NCI-H2029 (cell line): Measurements from ENCODE around the gene ELOB.
A peak's percentile ranks its signal among the peaks of the same experiment; 100 is the strongest.

Experiments
- DNase-seq: peaks from one replicate; lab custom pipeline; 2025; lab: John Stamatoyannopoulos, UW

ELOB gene

DNA sequence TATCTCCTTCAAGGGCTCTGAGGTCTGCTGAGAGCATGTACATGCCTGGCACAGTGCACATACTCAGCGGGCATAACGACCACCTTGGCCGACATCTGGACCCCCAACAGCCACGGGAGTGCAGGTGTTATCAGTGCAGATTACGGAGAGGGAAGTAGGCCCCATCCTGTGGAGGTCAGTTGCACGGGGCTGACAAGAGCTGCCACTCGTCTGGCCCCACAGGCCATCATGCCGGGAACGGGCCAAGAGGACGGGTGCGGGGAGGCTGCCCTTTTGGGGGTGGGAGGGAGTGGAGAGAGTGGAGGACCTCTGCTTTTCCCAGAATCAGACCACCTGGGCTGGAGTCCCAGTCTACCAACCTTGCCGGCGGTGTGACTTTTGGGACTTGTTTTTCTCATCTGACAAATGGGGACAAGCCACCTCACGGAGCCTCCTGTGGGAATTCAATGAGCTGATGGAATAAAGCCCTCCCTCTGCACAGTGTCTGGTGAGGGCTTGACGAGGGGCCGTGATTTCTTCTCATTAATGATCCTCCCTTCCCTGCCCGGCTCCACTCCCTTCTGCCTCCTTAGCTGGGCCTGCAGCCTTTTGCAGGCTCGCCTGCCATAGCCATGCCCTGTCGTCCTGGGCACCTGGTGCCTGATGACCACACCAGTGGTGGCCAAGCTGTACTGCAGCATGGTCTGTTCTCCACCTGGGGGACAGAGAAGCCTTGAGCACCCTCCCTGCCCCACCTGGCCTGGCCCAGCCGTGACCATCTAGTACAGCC is 5.7 kb upstream of the ELOB start:
- DNase-seq: no peak

DNA sequence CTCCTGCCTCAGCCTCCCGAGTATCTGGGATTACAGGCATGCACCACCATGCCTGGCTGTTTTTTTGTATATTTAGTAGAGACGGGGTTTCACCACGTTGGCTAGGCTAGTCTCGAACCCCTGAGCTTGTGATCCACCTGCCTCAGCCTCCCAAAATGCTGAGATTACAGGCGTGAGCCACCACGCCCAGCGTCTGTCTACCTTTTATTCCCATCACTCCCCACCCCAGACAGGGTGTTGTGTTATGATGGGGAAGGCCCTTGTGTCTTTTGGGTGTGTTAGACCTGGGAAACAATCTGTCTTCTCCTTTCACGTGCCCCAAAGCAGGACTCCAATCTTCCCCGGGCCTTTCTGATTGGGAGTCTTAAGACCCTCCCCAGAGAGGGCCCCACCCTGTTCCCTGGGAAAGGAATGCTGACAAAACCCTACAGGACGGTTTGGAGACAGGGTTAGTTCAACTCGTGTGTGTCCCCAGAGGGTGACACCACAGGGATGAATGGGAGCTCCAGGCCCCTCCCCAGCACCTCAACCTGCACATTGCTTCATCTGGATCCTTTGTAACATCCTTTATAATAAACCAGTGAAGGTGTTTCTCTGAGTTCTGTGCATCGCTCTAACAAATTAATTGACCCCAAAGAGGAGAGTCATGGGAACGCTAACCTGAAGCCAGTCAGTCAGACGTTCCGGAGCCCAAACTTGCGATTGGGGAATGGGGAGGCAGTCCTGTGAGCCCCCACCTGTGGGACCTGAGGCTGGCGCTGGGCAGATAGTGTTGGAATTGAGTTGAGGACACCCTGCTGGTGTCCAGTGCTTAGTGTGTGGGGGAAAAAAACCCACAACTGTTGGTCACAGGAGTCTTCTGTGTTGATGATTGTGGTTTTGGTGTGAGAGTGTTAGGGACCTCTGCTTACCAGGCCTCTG is 3.2 kb upstream of the ELOB start:
- DNase-seq: no peak

GRCh38 chr16:2779151-2779920 is 2.3 kb upstream of the ELOB start:
- DNase-seq: no peak

DNA sequence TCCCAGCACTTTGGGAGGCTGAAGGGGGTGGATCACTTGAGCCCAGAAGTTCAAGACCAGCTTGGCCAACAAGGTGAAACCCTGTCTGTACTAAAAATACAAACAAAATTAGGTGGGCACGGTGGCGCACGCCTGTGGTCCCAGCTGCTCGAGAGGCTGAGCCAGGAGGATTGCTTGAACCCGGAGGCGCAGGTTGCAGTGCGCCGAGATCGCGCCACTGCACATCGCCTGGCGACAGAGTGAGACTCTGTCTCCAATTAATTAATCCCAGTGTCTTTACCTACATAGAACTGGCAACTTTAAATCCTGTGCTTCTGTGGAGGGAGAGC is 1.5 kb upstream of the ELOB start:
- DNase-seq: no peak

GRCh38 chr16:2777903-2778629 is 986 bp upstream of the ELOB start:
- peak; percentile 10 for DNase-seq

- DNase-seq: no peak
Measured at GRCh38 chr16:2776500-2777139, 460 bp downstream of the ELOB start.

DNA sequence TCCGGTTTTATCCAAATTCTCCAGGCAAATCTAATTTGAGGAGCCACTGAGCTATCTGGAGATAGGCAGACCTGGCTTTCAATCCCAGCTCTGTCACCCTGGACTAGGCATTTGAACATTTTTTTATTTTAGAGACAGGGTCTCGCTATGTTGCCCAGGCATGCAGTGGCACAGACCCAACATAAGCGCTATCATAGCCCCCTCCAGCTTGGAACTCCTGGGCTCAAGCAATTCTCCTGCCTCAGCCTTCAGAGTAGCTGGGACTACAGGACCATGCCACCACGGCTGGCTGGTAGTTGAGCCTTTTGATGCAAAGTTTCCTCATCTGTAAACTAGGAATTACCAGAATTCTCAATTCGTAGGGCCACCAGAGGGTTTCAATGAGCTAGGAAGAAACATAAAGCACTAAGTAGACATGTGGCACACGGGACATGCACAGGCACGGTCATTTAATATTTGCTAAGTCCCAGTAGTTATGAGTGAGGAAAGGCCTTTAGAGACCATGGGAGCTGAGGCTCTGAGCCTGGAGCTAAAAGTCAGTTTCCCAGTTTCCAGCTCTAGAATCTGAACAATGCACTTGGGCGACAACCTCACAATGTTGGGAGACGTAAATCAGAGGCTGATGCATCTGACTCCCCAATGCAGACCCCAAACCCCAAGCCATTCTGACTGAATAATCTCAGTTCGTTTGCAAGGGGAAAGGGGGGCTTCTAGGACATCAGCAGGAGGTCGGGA is 1.1 kb downstream of the ELOB start:
- no peak for DNase-seq

DNA sequence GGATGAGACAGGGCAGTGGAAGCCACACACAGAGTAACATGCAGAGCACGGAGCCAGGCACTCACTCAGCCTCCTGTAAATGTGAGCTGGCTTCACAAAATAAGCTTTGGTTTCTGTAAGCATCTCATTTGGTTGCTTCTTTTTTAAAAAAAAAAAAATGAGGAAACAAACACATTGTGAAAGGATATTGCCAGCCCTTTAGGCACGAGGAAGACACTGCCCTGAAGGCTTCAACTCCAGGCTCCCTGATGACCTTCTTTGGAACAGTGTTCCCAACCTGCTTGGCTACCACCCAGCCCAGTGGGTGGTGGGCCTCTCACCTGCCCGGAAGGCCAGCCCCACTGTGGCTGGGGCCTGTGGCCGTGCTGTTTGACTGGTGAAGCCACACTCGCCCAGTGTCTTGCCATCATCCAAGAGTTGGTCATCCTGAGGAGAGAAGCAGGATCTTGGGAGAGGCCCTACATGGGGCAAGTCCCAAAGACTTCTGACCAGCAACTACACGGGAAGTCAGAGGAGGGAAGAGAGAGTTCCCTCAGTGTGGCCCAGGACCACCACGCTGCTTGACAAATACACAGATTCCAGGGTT is 1.9 kb downstream of the ELOB start:
- DNase-seq: no peak

DNA sequence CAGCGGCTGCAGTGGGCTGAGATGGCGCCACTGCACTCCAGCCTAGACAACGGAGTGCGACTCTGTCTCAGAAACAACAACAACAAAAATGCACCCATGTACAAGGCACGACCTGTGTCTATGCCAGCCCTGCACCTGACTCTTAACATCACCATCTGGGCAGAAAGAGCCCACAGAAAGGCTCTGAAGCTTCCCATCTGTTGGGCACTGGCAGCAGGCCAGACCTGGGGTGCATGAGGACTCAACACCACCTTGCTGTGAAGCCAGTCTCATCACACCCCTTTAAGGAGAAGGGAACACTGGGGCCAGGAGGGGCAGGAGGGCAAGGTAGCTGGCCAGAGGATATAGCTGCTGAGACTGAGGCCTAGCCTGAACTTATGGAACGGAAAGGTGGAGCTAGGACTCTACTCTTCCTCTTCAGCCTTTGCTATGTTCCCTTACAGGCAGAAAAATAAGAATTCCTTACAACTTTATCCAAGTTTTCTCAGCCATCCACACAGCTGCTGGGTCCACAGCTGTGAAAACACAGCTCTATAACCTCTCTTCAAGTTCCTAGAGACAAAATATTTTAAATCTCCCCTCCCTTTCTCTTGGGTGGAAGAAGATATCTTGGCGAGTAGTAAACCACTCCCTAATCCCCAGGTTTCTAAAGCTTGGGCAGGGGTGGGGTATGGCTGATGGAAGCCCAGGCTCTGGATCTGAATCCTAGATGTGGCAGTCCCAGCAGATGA is 2.8 kb downstream of the ELOB start:
- DNase-seq: no peak

- DNase-seq: no peak
Measured at GRCh38 chr16:2773188-2773968, 3.7 kb downstream of the ELOB start.

GRCh38 chr16:2771496-2772402 is 5.3 kb downstream of the ELOB start:
- no peak for DNase-seq

- DNase-seq: no peak
Measured at GRCh38 chr16:2770057-2770951, 6.8 kb downstream of the ELOB start.

GRCh38 chr16:2769675-2770056 is 7.4 kb downstream of the ELOB start:
- no peak for DNase-seq

DNA sequence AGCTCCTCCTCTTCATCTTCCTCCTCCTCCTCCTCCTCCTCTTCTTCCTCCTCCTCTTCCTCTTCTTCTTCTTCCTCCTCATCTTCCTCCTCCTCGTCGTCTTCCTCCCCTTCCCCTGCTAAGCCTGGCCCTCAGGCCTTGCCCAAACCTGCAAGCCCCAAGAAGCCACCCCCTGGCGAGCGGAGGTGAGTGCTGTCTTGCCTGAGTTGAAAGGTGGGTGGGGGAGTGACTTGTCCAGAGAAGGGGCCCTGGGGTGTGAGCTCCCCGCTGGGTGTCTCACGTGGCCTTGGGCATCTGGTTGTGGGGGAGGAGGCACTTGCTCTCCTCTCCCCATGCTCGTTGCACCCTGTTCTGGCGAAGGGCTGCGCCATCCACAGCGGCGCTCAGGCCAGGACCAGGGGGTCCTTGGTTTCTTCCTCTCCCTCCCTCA is 8.0 kb downstream of the ELOB start:
- no peak for DNase-seq

DNA sequence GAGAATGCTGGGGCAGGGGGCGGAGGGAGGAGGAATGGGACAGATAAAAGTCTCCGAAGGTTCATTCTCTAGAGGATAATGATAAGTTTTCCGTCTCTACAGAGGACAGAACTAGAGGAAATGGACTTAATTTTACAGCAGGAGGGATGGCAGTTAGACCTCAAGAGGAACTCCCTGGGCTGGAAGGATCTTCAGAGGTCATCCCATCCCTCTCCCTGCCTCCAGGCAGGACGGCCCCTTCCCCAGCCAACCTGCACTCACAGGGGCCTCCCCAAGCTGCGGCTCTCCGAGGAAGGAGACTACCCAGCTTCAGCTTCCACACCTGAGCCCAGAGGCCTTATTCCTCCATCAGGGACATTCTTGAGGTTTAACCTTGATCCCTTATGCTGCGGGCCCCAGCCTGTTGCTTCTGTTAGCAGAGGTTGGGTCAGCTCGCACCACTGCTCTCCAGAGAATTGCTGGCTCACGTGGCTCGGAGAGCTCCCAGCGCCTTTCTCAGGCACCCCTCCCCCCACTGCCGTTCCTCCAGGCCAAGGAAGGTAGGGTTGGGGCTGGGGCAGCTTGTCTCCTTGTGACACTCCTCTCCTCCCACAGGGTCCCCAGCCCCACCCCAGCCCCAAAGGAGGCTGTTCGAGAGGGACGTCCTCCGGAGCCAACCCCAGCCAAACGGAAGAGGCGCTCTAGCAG is 8.5 kb downstream of the ELOB start:
- DNase-seq: no peak

DNA sequence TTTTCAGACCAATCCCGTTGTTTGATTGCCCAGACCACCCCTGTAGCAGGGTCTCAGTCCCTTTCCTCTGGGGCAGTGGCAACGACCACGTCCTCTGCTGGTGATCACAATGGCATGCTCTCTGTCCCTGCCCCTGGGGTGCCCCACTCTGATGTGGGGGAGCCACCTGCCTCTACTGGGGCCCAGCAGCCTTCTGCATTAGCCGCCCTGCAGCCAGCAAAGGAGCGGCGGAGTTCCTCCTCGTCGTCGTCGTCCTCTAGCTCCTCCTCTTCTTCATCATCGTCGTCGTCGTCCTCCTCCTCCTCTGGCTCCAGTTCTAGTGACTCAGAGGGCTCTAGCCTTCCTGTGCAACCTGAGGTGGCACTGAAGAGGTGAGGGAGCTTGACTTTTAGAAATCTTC is 9.2 kb downstream of the ELOB start:
- DNase-seq: no peak
